Activated T-helper 17 cell treated with anti-CD3 and anti-CD28 coated beads, Interleukin-2, amount 50 U/mL, for 72 hours (primary cell): ENCODE data around the gene NELL1. TPM values are rescaled to one million over a fixed set of nuclear protein-coding genes. Genes with fewer than 3 reads are reported as not detected.

ENCODE experiments used
- ATAC-seq: fragments of 150-1000 bp; cut with Tn5 transposase; replicated peaks from 2 replicates; pipeline ENCODE4 v1.10.0; 2021; ENCODE audit warnings: mild to moderate bottlenecking, moderate library complexity
- H3K27ac Mint-ChIP-seq: one replicate; pipeline ENCODE4 v1.8.0; 2022; ENCODE audit warnings: mixed read lengths
- H3K27me3 Mint-ChIP-seq: one replicate; pipeline ENCODE4 v1.8.0; 2022; ENCODE audit warnings: mixed read lengths
- H3K36me3 Mint-ChIP-seq: one replicate; pipeline ENCODE4 v1.8.0; 2022; ENCODE audit warnings: low read depth, mild to moderate bottlenecking, mixed read lengths
- H3K4me1 Mint-ChIP-seq: one replicate; pipeline ENCODE4 v1.8.0; 2022; ENCODE audit warnings: mixed read lengths
- H3K4me3 Mint-ChIP-seq: one replicate; pipeline ENCODE4 v1.8.0; 2022; ENCODE audit warnings: mild to moderate bottlenecking, mixed read lengths
- H3K9me3 Mint-ChIP-seq: one replicate; pipeline ENCODE4 v1.8.0; 2022; ENCODE audit warnings: mixed read lengths
- total RNA-seq, 2 donors: library from RNA; stranded (reverse); gene quantifications; one replicate each; pipeline ENCODE4 v1.2.3, GENCODE V29; 2022

Gene NELL1
- total RNA-seq, 2 donors from 2014 or later: not detected

- no peak overlapping the region for H3K4me3 Mint-ChIP-seq
- H3K27me3 Mint-ChIP-seq: no peaks in the 10 kb centered on the region
- no peak overlapping the region for H3K27ac Mint-ChIP-seq
- no peaks in the 10 kb centered on the region for H3K9me3 Mint-ChIP-seq
- no peaks in the 10 kb centered on the region for H3K36me3 Mint-ChIP-seq
- ATAC-seq: no peak
- no peaks in the 10 kb centered on the region for H3K4me1 Mint-ChIP-seq
These were observed 396.6 kb downstream of the NELL1 start for GRCh38 chr11:21066030-21066429.

GRCh38 chr11:21068886-21069285, 399.5 kb downstream of the NELL1 start:
- H3K4me3 Mint-ChIP-seq: no peak overlapping the region
- no peaks in the 10 kb centered on the region for H3K27me3 Mint-ChIP-seq
- H3K36me3 Mint-ChIP-seq: no peaks in the 10 kb centered on the region
- no peaks in the 10 kb centered on the region for H3K4me1 Mint-ChIP-seq
- H3K9me3 Mint-ChIP-seq: peaks cover 4% of the 10 kb centered on the region
- no peak for ATAC-seq
- H3K27ac Mint-ChIP-seq: no peak overlapping the region

- H3K27me3 Mint-ChIP-seq: no peaks in the 10 kb centered on the region
- no peak overlapping the region for H3K27ac Mint-ChIP-seq
- no peaks in the 10 kb centered on the region for H3K4me1 Mint-ChIP-seq
- H3K9me3 Mint-ChIP-seq: peaks cover 4% of the 10 kb centered on the region
- no peak overlapping the region for H3K4me3 Mint-ChIP-seq
- no peaks in the 10 kb centered on the region for H3K36me3 Mint-ChIP-seq
- ATAC-seq: no peak
These were observed 400.5 kb downstream of the NELL1 start for GRCh38 chr11:21069909-21070308.

- ATAC-seq: no peak
These were observed 403.2 kb downstream of the NELL1 start for GRCh38 chr11:21072558-21072957.

GRCh38 chr11:21082853-21083252, 413.5 kb downstream of the NELL1 start:
- no peak for ATAC-seq
- no peaks in the 10 kb centered on the region for H3K36me3 Mint-ChIP-seq

More at GRCh38 chr11:21072558-21072957, 403.2 kb downstream of the NELL1 start:
- no peaks in the 10 kb centered on the region for H3K36me3 Mint-ChIP-seq
- no peak overlapping the region for H3K27ac Mint-ChIP-seq
- H3K4me3 Mint-ChIP-seq: no peak overlapping the region
- no peaks in the 10 kb centered on the region for H3K4me1 Mint-ChIP-seq
- peaks cover 13% of the 10 kb centered on the region for H3K9me3 Mint-ChIP-seq
- no peaks in the 10 kb centered on the region for H3K27me3 Mint-ChIP-seq

GRCh38 chr11:21088930-21089329, 419.5 kb downstream of the NELL1 start:
- no peaks in the 10 kb centered on the region for H3K36me3 Mint-ChIP-seq
- no peaks in the 10 kb centered on the region for H3K4me1 Mint-ChIP-seq
- H3K4me3 Mint-ChIP-seq: no peak overlapping the region
- H3K9me3 Mint-ChIP-seq: peaks cover 10% of the 10 kb centered on the region
- no peak overlapping the region for H3K27ac Mint-ChIP-seq
- no peaks in the 10 kb centered on the region for H3K27me3 Mint-ChIP-seq
- no peak for ATAC-seq

More at GRCh38 chr11:21082853-21083252, 413.5 kb downstream of the NELL1 start:
- peaks cover 3% of the 10 kb centered on the region for H3K9me3 Mint-ChIP-seq
- no peaks in the 10 kb centered on the region for H3K4me1 Mint-ChIP-seq
- H3K27me3 Mint-ChIP-seq: no peaks in the 10 kb centered on the region
- H3K4me3 Mint-ChIP-seq: no peak overlapping the region
- H3K27ac Mint-ChIP-seq: no peak overlapping the region

- H3K36me3 Mint-ChIP-seq: no peaks in the 10 kb centered on the region
- H3K4me1 Mint-ChIP-seq: no peaks in the 10 kb centered on the region
- H3K27me3 Mint-ChIP-seq: no peaks in the 10 kb centered on the region
- H3K4me3 Mint-ChIP-seq: no peak overlapping the region
- no peak overlapping the region for H3K27ac Mint-ChIP-seq
- peaks cover 8% of the 10 kb centered on the region for H3K9me3 Mint-ChIP-seq
- ATAC-seq: no peak
These were observed 435.3 kb downstream of the NELL1 start for GRCh38 chr11:21104641-21105040.

GRCh38 chr11:21105196-21105917, 436.0 kb downstream of the NELL1 start:
- Mint-ChIP-seq H3K4me1 (no peaks in the 10 kb centered on the region), H3K27ac (no peak overlapping the region)
- ATAC-seq: no peak

GRCh38 chr11:21109341-21109740, 440.0 kb downstream of the NELL1 start:
- Mint-ChIP-seq H3K27ac (no peak overlapping the region), H3K4me1 (no peaks in the 10 kb centered on the region), H3K4me3 (no peak overlapping the region), H3K36me3 (no peaks in the 10 kb centered on the region), H3K9me3 (peaks cover 14% of the 10 kb centered on the region), H3K27me3 (no peaks in the 10 kb centered on the region)
- no peak for ATAC-seq

More at GRCh38 chr11:21105196-21105917, 436.0 kb downstream of the NELL1 start:
- H3K27me3 Mint-ChIP-seq: no peaks in the 10 kb centered on the region
- H3K36me3 Mint-ChIP-seq: no peaks in the 10 kb centered on the region
- peaks cover 8% of the 10 kb centered on the region for H3K9me3 Mint-ChIP-seq
- no peak overlapping the region for H3K4me3 Mint-ChIP-seq

GRCh38 chr11:21110415-21110814, 441.0 kb downstream of the NELL1 start:
- ATAC-seq: no peak
- Mint-ChIP-seq H3K36me3 (no peaks in the 10 kb centered on the region), H3K27me3 (no peaks in the 10 kb centered on the region), H3K9me3 (peaks cover 10% of the 10 kb centered on the region), H3K4me3 (no peak overlapping the region), H3K27ac (no peak overlapping the region), H3K4me1 (no peaks in the 10 kb centered on the region)

GRCh38 chr11:21113876-21114275, 444.5 kb downstream of the NELL1 start:
- ATAC-seq: no peak

GRCh38 chr11:21116009-21116408, 446.6 kb downstream of the NELL1 start:
- Mint-ChIP-seq H3K4me1 (no peaks in the 10 kb centered on the region), H3K4me3 (no peak overlapping the region)

More at GRCh38 chr11:21113876-21114275, 444.5 kb downstream of the NELL1 start:
- no peaks in the 10 kb centered on the region for H3K36me3 Mint-ChIP-seq
- no peaks in the 10 kb centered on the region for H3K4me1 Mint-ChIP-seq
- no peak overlapping the region for H3K27ac Mint-ChIP-seq
- no peak overlapping the region for H3K4me3 Mint-ChIP-seq
- peaks cover 16% of the 10 kb centered on the region for H3K9me3 Mint-ChIP-seq
- no peaks in the 10 kb centered on the region for H3K27me3 Mint-ChIP-seq

GRCh38 chr11:21119411-21119810, 450.0 kb downstream of the NELL1 start:
- peaks cover 13% of the 10 kb centered on the region for H3K9me3 Mint-ChIP-seq
- no peak overlapping the region for H3K4me3 Mint-ChIP-seq
- H3K27me3 Mint-ChIP-seq: no peaks in the 10 kb centered on the region
- H3K4me1 Mint-ChIP-seq: no peaks in the 10 kb centered on the region
- H3K27ac Mint-ChIP-seq: no peak overlapping the region
- no peak for ATAC-seq
- H3K36me3 Mint-ChIP-seq: no peaks in the 10 kb centered on the region

More at GRCh38 chr11:21116009-21116408, 446.6 kb downstream of the NELL1 start:
- ATAC-seq: no peak
- Mint-ChIP-seq H3K36me3 (no peaks in the 10 kb centered on the region), H3K9me3 (peaks cover 16% of the 10 kb centered on the region), H3K27me3 (no peaks in the 10 kb centered on the region), H3K27ac (no peak overlapping the region)

GRCh38 chr11:21121991-21122390, 452.6 kb downstream of the NELL1 start:
- ATAC-seq: no peak
- H3K27me3 Mint-ChIP-seq: no peaks in the 10 kb centered on the region

GRCh38 chr11:21122523-21122922, 453.1 kb downstream of the NELL1 start:
- H3K36me3 Mint-ChIP-seq: no peaks in the 10 kb centered on the region

More at GRCh38 chr11:21121991-21122390, 452.6 kb downstream of the NELL1 start:
- Mint-ChIP-seq H3K9me3 (peaks cover 9% of the 10 kb centered on the region), H3K36me3 (no peaks in the 10 kb centered on the region), H3K27ac (no peak overlapping the region), H3K4me3 (no peak overlapping the region), H3K4me1 (no peaks in the 10 kb centered on the region)

More at GRCh38 chr11:21122523-21122922, 453.1 kb downstream of the NELL1 start:
- H3K9me3 Mint-ChIP-seq: peaks cover 8% of the 10 kb centered on the region
- H3K27ac Mint-ChIP-seq: no peak overlapping the region
- ATAC-seq: no peak
- no peak overlapping the region for H3K4me3 Mint-ChIP-seq
- H3K4me1 Mint-ChIP-seq: no peaks in the 10 kb centered on the region
- H3K27me3 Mint-ChIP-seq: no peaks in the 10 kb centered on the region
